GM21576 (cell line): ENCODE results near the gene ZP1.
A peak's percentile ranks its signal among the peaks of the same experiment; 100 is the strongest.
"Not testable (repeated sequence)": the region's sequence is repeated elsewhere in the genome, so short reads cannot be mapped to it uniquely, and the experiment has no call there.

Experiments used
- ATAC-seq: cut with Tn5 transposase; IDR thresholded peaks from one replicate; pipeline ENCODE4 v1.9.1; 2021; ENCODE audit warnings: mild to moderate bottlenecking, moderate library complexity; ENCODE audit not compliant: unreplicated experiment

ZP1 gene

GRCh38 chr11:60866911-60867870 lies at the start of gene ZP1:
Gene ZP1, plus strand, starts transcription at chr11:60867542. Its CDS starts 20 bp downstream, at chr11:60867562.
- no peak for ATAC-seq

GRCh38 chr11:60818057-60818456 lies 49.3 kb upstream of the ZP1 start:
- ATAC-seq: no peak

- no peak for ATAC-seq
Measured at GRCh38 chr11:60821827-60822599, 45.3 kb upstream of the ZP1 start.

- not testable (repeated sequence) for ATAC-seq
Measured at GRCh38 chr11:60823745-60824306, 43.5 kb upstream of the ZP1 start.

- no peak for ATAC-seq
Measured at GRCh38 chr11:60825118-60825517, 42.2 kb upstream of the ZP1 start.

- no peak for ATAC-seq
Measured at GRCh38 chr11:60825790-60826189, 41.6 kb upstream of the ZP1 start.

GRCh38 chr11:60830478-60831142 lies 36.7 kb upstream of the ZP1 start:
- peak; percentile 7 for ATAC-seq

- ATAC-seq: peak; percentile 75
Measured at GRCh38 chr11:60831143-60831500, 36.2 kb upstream of the ZP1 start.

GRCh38 chr11:60831501-60832079 lies 35.8 kb upstream of the ZP1 start:
- no peak for ATAC-seq

GRCh38 chr11:60834742-60835533 lies 32.4 kb upstream of the ZP1 start:
- no peak for ATAC-seq

GRCh38 chr11:60835534-60835846 lies 31.9 kb upstream of the ZP1 start:
- no peak for ATAC-seq

GRCh38 chr11:60836866-60837515 lies 30.4 kb upstream of the ZP1 start:
- no peak for ATAC-seq

- no peak for ATAC-seq
Measured at GRCh38 chr11:60838132-60838531, 29.2 kb upstream of the ZP1 start.

GRCh38 chr11:60840470-60841430 lies 26.6 kb upstream of the ZP1 start:
- ATAC-seq: no peak

GRCh38 chr11:60841797-60842667 lies 25.3 kb upstream of the ZP1 start, which contains the start of gene CCDC86:
Gene CCDC86, plus strand, starts transcription at chr11:60842113. Its CDS starts 12 bp downstream, at chr11:60842125.
- peak; percentile 68 for ATAC-seq

GRCh38 chr11:60842668-60843600 lies 24.4 kb upstream of the ZP1 start:
- ATAC-seq: no peak
